Pancreas (tissue), 10 donors: ENCODE data around the gene PHOSPHO2. TPM values are rescaled to one million over a fixed set of nuclear protein-coding genes. Genes with fewer than 3 reads are reported as not detected.
"Not testable (repeated sequence)": the region's sequence is repeated elsewhere in the genome, so short reads cannot be mapped to it uniquely, and the experiment has no call there.

Experiments used
- ATAC-seq, 4 donors: fragments of 200-7000 bp; cut with Tn5 transposase; one replicate each; pipeline versions ENCODE4 v1.8.0 to v1.9.1; 2020; ENCODE audit warnings: mild to moderate bottlenecking in 4 of 4, moderate library complexity in 4 of 4
- DNase-seq, 6 donors: peaks; one replicate each; pipeline ENCODE4 v3.0.0-alpha.2; 2020
- FAIRE-seq: peaks from 2 replicates; lab custom pipeline; 2012; peaks lifted over from hg19 to GRCh38; lab: Jason Lieb, UNC
- H3K27ac ChIP-seq, 4 donors: fragments of 200-600 bp; sonication (generic); 1 replicate in 3 of 4; 2 replicates in 1 of 4; pipeline versions ENCODE4 v1.5.0 to v1.8.0; 2020
- H3K27me3 ChIP-seq, 4 donors: fragments of 200-600 bp; one replicate each; pipeline ENCODE4 v1.8.0; 2021
- H3K36me3 ChIP-seq, 3 donors: fragments of 200-600 bp; sonication (generic) in 1 of 3; one replicate each; pipeline versions ENCODE4 v1.5.0 to v1.8.0; 2020 to 2021
- H3K4me1 ChIP-seq, 3 donors: fragments of 200-600 bp; one replicate each; pipeline ENCODE4 v1.8.0; 2021
- H3K4me3 ChIP-seq, 4 donors: fragments of 200-600 bp; sonication (generic) in 2 of 4; one replicate each; pipeline versions ENCODE4 v1.5.0 to v1.8.0; 2020 to 2021
- H3K9me3 ChIP-seq, 4 donors: fragments of 200-600 bp; one replicate each; pipeline ENCODE4 v1.8.0; 2021
- WGBS, 2 donors: extraction: QIAGEN DNeasy Blood & Tissue Kit; methylation state at CpG; one replicate each; pipeline ENCODE4 v1.1.7; 2013; 5-methylcytosine and 5-hydroxymethylcytosine counted together
- intact Hi-C, 3 donors: fragments of 100-400 bp; cut with DNase I; formaldehyde crosslinking; loops; one replicate each; pipeline versions ENCODE4 v1.11.1 to v1.14.2; 2022
- polyA plus RNA-seq, 2 donors: library from polyadenylated mRNA; stranded (reverse); fragments of 200-250 nt; gene quantifications; one replicate each; pipeline ENCODE4 v1.2.3, GENCODE V29; 2013
- total RNA-seq, 6 donors: library from RNA; stranded (reverse); fragmentation: NEBNext Ultra II Directional in 4 of 6; extraction: Animal tissue kit (Norgen Biotek cat#: 25700) in 4 of 6; gene quantifications; one replicate each; pipeline versions ENCODE4 v1.2.1 to v1.2.4, GENCODE V29; 2021 to 2023
- TF ChIP-seq, protein P1 (sequence below), 4 donors: fragments of 200-600 bp; sonication (generic) in 3 of 4; IDR thresholded peaks; one replicate each; pipeline versions ENCODE4 v1.5.0 to v1.8.0; 2021; ENCODE audit warnings: antibody characterized with exemption in 4 of 4
- donor health status: healthy with polysubstance abuse.
- donor health status: DM: no; HTN: no; CAD: no; lungs with moderate emphysema.
- donor health status: DM: no; HTN: no; CAD: no.
- donor health status: control.
- donor health status: control.
- donor health status: Bipolar disorder and iron deficiency.
- donor health status: DM: yes; HTN: yes; CAD: no.
- donor health status: DM: no; HTN: no; CAD: no.
- donor health status: DM: no; HTN: no; CAD: no.
- donor health status: DM: yes; HTN: yes; CAD: no.

The PHOSPHO2 gene
- total and polyA plus RNA-seq, 8 donors: 1.9 to 5.9 (median 3.1) TPM

DNA sequence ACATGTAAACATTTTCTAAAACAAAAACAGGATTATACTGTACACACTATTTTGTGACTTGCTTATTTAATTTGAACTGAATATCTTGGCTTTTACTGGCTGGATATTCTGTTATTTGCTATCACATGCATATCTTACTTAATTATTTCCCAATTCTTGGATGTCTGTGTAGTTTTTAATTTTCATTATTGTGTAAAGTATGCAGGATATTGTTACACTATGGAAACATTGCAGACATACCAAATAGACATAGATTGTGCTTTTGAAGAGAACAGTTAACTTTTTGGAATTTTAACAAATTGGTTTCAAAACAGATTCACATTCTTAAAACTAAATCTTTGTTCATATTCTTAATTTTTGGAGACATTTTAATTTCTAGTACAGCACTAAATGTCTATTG, 2.1 kb downstream of the PHOSPHO2 start:
- no peaks in the 10 kb centered on the region for H3K9me3 ChIP-seq
- H3K36me3 ChIP-seq: no peaks in the 10 kb centered on the region
- intact Hi-C loops: no loop called here
- FAIRE-seq: no peak
- no peaks in the 10 kb centered on the region for H3K27me3 ChIP-seq
- no peak for DNase-seq
- no peak for ATAC-seq
- no peak overlapping the region for H3K27ac ChIP-seq
- peaks cover 0 to 7% (median 4%) of the 10 kb centered on the region in 3 donors for H3K4me1 ChIP-seq
- TF ChIP-seq, protein P1, sequence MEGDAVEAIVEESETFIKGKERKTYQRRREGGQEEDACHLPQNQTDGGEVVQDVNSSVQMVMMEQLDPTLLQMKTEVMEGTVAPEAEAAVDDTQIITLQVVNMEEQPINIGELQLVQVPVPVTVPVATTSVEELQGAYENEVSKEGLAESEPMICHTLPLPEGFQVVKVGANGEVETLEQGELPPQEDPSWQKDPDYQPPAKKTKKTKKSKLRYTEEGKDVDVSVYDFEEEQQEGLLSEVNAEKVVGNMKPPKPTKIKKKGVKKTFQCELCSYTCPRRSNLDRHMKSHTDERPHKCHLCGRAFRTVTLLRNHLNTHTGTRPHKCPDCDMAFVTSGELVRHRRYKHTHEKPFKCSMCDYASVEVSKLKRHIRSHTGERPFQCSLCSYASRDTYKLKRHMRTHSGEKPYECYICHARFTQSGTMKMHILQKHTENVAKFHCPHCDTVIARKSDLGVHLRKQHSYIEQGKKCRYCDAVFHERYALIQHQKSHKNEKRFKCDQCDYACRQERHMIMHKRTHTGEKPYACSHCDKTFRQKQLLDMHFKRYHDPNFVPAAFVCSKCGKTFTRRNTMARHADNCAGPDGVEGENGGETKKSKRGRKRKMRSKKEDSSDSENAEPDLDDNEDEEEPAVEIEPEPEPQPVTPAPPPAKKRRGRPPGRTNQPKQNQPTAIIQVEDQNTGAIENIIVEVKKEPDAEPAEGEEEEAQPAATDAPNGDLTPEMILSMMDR (IDR thresholded peaks at IDR 0.05): no peak
- H3K4me3 ChIP-seq: no peak overlapping the region

DNA sequence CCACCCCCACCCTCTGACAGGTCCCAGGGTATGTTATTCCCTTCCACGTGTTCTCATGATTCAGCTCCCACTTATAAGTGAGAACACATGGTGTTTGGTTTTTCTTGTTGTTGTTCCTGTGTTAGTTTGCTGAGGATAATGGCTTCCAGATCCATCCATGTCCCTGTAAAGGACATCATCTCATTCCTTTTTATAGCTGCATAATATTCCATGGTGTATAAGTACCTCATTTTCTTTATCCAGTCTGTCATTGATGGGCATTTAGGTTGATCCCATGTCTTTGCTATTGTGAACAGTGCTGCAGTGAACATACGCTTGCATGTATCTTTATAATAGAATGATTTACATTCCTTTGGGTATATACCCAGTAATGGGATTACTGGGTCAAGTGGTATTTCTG, 4.9 kb downstream of the PHOSPHO2 start:
- H3K27me3 ChIP-seq, intact Hi-C loops, H3K36me3 ChIP-seq, H3K27ac ChIP-seq, H3K4me3 ChIP-seq, ATAC-seq, DNase-seq, H3K4me1 ChIP-seq, FAIRE-seq, H3K9me3 ChIP-seq: not testable (repeated sequence)
- 99 to 100% methylated on average over 2 of the region's 2 CpGs for WGBS, 2 donors

DNA sequence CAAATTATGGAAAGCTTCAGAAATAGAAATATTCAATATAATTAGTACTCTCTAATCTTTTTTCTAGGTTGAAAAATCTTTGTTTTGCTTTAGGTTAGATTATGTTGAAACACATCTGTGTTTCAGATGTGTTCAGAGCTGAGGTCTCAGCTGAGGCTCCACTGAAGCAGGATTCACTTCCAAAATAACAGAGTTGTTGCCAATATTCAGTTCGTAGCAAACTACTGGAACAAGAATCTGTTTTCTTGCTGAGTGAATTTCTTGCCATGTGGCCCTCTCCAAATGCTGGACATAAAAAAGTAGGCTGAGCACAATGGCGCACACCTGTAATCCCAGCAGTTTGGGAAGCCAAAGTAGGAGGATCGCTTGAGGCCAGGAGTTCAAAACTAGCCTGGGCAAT, 8.7 kb downstream of the PHOSPHO2 start:
- Histone ChIP-seq H3K27ac (no peak overlapping the region), H3K4me1 (no peaks in the 10 kb centered on the region), H3K4me3 (no peak overlapping the region), H3K36me3 (no peaks in the 10 kb centered on the region), H3K27me3 (no peaks in the 10 kb centered on the region), H3K9me3 (no peaks in the 10 kb centered on the region)
- intact Hi-C loops: no loop called here
- no peak for DNase-seq
- FAIRE-seq: no peak
- ATAC-seq: no peak
- TF ChIP-seq, protein P1 (IDR thresholded peaks at IDR 0.05): no peak
- WGBS, 2 donors: 64 to 82% methylated on average over 3 of the region's 3 CpGs

DNA sequence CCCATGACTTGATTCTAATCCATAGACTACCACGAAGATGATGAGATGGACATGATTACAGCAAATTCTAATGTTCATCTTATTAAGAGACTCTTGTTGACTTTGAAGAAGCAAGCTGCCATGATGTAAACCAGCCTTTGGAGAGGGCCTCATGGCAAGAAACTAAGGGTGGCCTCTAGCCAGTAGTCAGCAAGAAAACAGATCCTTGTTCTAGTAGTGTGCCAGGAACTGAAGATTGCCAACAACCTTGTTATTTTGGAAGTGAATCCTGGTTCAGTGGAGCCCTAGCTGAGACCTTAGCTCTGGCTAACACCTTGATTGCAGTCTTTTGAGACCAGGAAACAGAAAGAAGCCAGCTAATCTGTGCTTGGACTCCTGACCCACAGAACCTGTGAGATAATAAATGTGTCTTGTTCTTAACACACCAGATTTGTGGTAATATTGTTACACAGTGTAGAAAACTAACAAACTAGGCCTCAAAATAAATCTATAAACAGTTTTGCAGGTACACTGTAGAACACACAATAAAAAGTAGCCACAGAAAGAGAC, 10.0 kb downstream of the PHOSPHO2 start:
- Histone ChIP-seq H3K36me3 (no peaks in the 10 kb centered on the region), H3K9me3 (no peaks in the 10 kb centered on the region), H3K27me3 (no peaks in the 10 kb centered on the region), H3K4me3 (no peak overlapping the region), H3K27ac (no peak overlapping the region), H3K4me1 (no peaks in the 10 kb centered on the region)
- no peak for ATAC-seq
- TF ChIP-seq, protein P1 (IDR thresholded peaks at IDR 0.05): no peak
- WGBS, 2 donors: 80 to 91% methylated on average over 1 of the region's 1 CpG
- no peak for DNase-seq
- FAIRE-seq: no peak
- intact Hi-C loops: no loop called here

DNA sequence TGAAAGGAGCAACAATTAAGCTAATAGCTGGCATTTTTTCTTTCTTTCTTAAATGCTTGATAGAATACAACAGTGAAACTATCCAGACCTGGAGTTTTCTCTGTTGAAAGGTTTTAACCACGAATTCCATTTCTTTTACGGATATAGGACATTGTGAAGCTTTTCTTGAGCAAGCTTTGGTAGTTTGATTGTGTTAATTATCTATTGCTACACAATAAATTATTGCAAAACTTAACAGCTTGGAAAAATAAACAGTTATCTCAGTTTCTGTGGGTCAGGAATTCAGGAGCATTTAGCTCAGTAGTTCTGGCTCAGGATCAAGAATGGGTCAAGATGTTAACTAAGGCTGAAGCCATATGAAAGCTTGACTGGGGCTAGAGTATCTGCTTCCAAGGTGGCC, 11.7 kb downstream of the PHOSPHO2 start:
- ATAC-seq: peak in 2 of 4 donors; percentile 11 to 23
- Histone ChIP-seq H3K9me3 (no peaks in the 10 kb centered on the region), H3K4me3 (no peak overlapping the region), H3K36me3 (no peaks in the 10 kb centered on the region), H3K27me3 (no peaks in the 10 kb centered on the region), H3K4me1 (no peaks in the 10 kb centered on the region), H3K27ac (no peak overlapping the region)
- TF ChIP-seq, protein P1 (IDR thresholded peaks at IDR 0.05): no peak
- DNase-seq: no peak
- 58 to 61% methylated on average over 2 of the region's 2 CpGs for WGBS, 2 donors
- intact Hi-C loops: no loop called here
- FAIRE-seq: no peak
